Measurements from ENCODE around the gene MED15.

MED15 gene

DNA sequence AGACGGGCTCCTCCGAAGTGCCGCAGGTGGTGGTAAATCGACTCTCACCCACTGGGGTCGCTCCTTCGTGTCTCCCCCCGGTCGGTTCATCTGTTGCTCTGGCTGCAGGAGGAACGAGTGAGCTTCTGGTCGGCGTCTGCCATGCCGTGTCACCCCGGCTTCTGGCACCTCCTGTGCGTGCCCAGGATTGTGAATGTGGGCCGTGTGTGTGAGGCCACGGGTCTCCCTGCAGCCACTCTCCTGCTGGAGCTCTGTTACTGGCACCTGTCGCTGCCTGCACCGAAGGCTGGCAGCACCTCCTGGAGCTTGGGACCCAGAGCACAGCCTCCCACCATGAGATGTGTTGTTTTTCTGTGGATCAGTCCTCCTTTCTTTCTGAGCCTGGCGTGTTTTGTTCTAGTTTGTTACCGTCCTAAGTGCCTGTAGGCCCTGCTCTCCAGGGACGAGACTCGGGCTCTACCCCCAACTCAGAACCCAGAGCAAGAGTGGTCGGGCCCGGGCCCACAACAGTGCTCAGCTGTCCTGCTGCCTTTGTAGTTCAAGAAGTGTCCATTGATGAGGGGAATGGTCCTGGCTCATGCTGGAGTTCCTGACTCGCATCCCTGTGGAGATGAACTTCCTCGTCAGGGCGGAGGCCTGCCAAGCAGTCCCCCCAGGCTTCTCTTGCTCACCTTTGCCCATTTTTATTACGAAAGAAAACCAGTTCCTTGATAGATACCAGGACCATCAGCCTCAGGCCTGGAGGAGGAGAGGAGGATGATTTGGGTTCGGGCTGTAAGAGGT is 66.6 kb downstream of the MED15 start:
- Histone ChIP-seq H3K4me1 (peaks cover 0 to 31% (median 23%) of the 10 kb centered on the region in 4 donors), H3K27me3 (no peaks in the 10 kb centered on the region), H3K27ac (no peak overlapping the region), H3K36me3 (peaks cover 43 to 81% (median 67%) of the 10 kb centered on the region in 3 donors), H3K4me3 (no peak overlapping the region), H3K9me3 (no peaks in the 10 kb centered on the region)
- no peak for DNase-seq
- intact Hi-C loops (cut with DNase I; ENCODE audit: low total_unique reads), result loop anchor here (10.0 kb wide), 1 partner anchor 149 kb away; no protein-coding TSS in a partner anchor
- TF ChIP-seq, protein P1, sequence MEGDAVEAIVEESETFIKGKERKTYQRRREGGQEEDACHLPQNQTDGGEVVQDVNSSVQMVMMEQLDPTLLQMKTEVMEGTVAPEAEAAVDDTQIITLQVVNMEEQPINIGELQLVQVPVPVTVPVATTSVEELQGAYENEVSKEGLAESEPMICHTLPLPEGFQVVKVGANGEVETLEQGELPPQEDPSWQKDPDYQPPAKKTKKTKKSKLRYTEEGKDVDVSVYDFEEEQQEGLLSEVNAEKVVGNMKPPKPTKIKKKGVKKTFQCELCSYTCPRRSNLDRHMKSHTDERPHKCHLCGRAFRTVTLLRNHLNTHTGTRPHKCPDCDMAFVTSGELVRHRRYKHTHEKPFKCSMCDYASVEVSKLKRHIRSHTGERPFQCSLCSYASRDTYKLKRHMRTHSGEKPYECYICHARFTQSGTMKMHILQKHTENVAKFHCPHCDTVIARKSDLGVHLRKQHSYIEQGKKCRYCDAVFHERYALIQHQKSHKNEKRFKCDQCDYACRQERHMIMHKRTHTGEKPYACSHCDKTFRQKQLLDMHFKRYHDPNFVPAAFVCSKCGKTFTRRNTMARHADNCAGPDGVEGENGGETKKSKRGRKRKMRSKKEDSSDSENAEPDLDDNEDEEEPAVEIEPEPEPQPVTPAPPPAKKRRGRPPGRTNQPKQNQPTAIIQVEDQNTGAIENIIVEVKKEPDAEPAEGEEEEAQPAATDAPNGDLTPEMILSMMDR (IDR thresholded peaks at IDR 0.05), result no peak

DNA sequence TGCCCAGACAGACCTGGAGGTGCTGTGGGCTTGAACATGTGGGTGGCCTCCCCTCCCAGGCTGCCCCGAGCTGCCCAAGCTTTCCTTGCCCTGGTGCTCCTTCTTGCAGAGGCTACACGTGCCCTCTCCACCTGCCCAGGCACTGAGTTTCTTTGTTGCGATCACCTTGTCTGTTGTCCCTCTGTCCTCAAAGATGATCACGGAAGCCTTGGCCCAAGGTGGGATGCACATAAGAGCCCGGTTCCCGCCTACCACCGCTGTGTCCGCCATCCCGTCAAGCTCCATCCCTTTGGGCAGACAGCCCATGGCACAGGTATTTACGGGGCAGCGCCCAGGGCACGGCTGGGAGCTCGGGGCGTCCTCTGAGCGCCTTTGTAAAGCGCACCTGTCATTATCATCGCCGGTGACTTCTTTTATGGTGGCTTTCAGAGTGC is 67.5 kb downstream of the MED15 start:
- peaks cover 0 to 31% (median 19%) of the 10 kb centered on the region in 4 donors for H3K4me1 ChIP-seq
- intact Hi-C loops (cut with DNase I; ENCODE audit: low total_unique reads), result loop anchor here (10.0 kb wide), 1 partner anchor 150 kb away; no protein-coding TSS in a partner anchor
- no peak overlapping the region for H3K27ac ChIP-seq
- H3K4me3 ChIP-seq, result no peak overlapping the region
- H3K27me3 ChIP-seq, result no peaks in the 10 kb centered on the region
- TF ChIP-seq, protein P1 (IDR thresholded peaks at IDR 0.05), result no peak
- peaks cover 43 to 90% (median 76%) of the 10 kb centered on the region in 3 donors for H3K36me3 ChIP-seq
- H3K9me3 ChIP-seq, result no peaks in the 10 kb centered on the region
- DNase-seq, result no peak

DNA sequence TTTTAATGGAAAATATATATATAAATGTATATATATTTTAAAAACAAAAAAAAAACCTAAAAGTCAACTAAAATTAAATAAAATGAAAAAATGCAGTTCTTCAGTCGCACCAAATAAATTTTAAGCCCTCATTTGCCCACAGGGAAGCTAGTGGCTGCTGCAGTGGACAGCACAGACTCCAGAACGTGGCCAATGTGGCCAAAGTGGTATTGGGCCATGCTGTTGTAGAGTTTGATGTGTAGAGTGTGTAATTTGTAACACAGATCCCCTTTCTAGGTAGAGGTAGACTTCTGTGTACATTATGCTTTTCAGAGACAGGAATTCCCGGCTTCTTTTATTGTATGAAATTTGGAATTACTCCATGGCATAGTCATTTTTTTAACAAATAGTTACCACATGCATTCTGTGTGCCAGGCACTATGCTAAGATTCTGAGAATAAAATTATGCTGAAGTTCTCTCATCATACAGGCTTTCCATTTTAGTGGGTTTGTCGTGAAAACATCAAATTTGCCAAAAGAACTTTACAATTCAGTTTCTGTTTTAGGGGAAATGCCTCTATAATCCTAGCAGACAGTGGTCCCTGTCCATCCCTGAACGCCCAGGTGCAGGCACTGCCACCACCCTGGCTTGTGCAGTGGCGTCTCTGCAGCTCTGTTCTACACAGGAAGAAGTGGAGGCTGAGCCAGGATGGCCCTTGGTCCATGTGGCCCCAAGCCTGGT is 68.5 kb downstream of the MED15 start:
- no peak overlapping the region for H3K27ac ChIP-seq
- H3K4me3 ChIP-seq, result no peak overlapping the region
- peaks cover 0 to 29% (median 19%) of the 10 kb centered on the region in 4 donors for H3K4me1 ChIP-seq
- intact Hi-C loops (cut with DNase I; ENCODE audit: low total_unique reads), result loop anchor here (10.0 kb wide), 1 partner anchor 151 kb away; no protein-coding TSS in a partner anchor
- no peaks in the 10 kb centered on the region for H3K9me3 ChIP-seq
- no peak for DNase-seq
- TF ChIP-seq, protein P1 (IDR thresholded peaks at IDR 0.05), result no peak
- no peaks in the 10 kb centered on the region for H3K27me3 ChIP-seq
- H3K36me3 ChIP-seq, result peaks cover 43 to 99% (median 82%) of the 10 kb centered on the region in 3 donors

DNA sequence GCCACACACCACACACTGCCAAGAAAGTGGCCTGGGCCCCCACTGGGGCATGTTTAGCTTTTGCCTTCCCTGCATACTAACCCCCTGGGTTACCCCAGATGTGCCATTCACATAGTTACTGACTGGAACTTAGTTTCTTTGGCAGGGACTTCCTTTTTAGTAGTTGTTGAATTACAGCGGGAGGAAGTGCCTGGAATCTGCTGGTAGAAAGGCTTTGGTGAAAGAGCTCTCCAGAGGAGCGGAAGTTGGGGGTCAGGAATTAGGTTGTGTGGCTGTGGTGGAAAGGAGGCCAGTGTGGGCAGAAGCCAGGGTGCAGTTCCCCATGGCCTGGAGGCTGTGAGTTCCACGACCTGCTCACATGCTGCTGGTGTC is 69.0 kb downstream of the MED15 start:
- no peak overlapping the region for H3K27ac ChIP-seq
- H3K36me3 ChIP-seq, result peaks cover 38 to 99% (median 82%) of the 10 kb centered on the region in 3 donors
- H3K27me3 ChIP-seq, result no peaks in the 10 kb centered on the region
- no peak overlapping the region for H3K4me3 ChIP-seq
- H3K4me1 ChIP-seq, result peaks cover 0 to 29% (median 19%) of the 10 kb centered on the region in 4 donors
- no peak for DNase-seq
- intact Hi-C loops (cut with DNase I; ENCODE audit: low total_unique reads), result loop anchor here (10.0 kb wide), 1 partner anchor 152 kb away; no protein-coding TSS in a partner anchor
- H3K9me3 ChIP-seq, result no peaks in the 10 kb centered on the region
- TF ChIP-seq, protein P1 (IDR thresholded peaks at IDR 0.05), result no peak

DNA sequence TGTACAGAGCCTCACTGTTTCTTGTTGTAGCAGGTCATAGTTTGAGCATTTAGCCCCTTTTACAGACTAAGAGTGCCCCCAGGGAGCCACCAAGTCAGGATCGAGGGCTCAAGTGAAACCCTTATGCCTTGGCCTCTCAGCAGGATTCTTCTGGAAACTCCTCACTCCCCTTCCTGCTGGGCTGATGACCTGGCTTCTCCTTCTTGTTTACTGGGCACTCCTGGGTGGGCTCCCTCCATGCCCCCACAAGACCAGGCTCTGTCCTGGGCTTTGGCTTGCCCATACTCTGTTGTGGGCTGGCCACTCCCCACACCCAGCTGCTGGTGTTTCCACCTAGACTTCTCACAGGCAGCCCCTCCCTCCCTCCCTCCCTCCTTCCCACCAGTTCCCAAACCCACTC is 69.6 kb downstream of the MED15 start:
- Histone ChIP-seq H3K27me3 (no peaks in the 10 kb centered on the region), H3K4me3 (no peak overlapping the region), H3K36me3 (peaks cover 38 to 99% (median 83%) of the 10 kb centered on the region in 3 donors), H3K9me3 (no peaks in the 10 kb centered on the region), H3K27ac (no peak overlapping the region), H3K4me1 (peaks cover 0 to 29% (median 19%) of the 10 kb centered on the region in 4 donors)
- no peak for DNase-seq
- intact Hi-C loops (cut with DNase I; ENCODE audit: low total_unique reads), result loop anchor here (10.0 kb wide), 1 partner anchor 152 kb away; no protein-coding TSS in a partner anchor
- TF ChIP-seq, protein P1 (IDR thresholded peaks at IDR 0.05), result no peak
